ENCODE data around the gene CCDC192.

- TF ChIP-seq CTCF (conservative IDR thresholded peaks at IDR 0.05 in 1 of 2, IDR thresholded peaks at IDR 0.05 in 1 of 2; ENCODE audit: extremely low read depth in 1 of 2, insufficient read depth in 1 of 2, low read depth in 1 of 2, low read length in 2 of 2), result no peak
- no peak for TF ChIP-seq EZH2 (IDR thresholded peaks at IDR 0.05; ENCODE audit: borderline replicate concordance, low read length)
These were observed 146.7 kb downstream of the CCDC192 start for GRCh38 chr5:127849891-127850290.

Data from mammary epithelial cell (primary cell).